Measurements from ENCODE around the gene STAG2. TPM values are rescaled to one million over a fixed set of nuclear protein-coding genes. Genes with fewer than 3 reads are reported as not detected.
"Not testable (repeated sequence)": the region's sequence is repeated elsewhere in the genome, so short reads cannot be mapped to it uniquely, and the experiment has no call there.

Gene STAG2
- total RNA-seq (2012; rRNA removed): 49.4 and 55.3 TPM in 2 replicates

- H3K4me3 ChIP-seq (ENCODE audit: low read length): peak within 1 kb of the TSS; percentile 93
- H3K9me3 ChIP-seq (replicated peaks; ENCODE audit: low read length): no peaks in the 10 kb centered on the region
- peak within 1 kb of the TSS; percentile 89 for H3K4me2 ChIP-seq (ENCODE audit: low read length)
- no peaks in the 10 kb centered on the region for H3K36me3 ChIP-seq (ENCODE audit: insufficient read depth, low read length)
- H3K27me3 ChIP-seq (ENCODE audit: control insufficient read depth, insufficient read depth, low read length): no peaks in the 10 kb centered on the region
- peak within 1 kb of the TSS; percentile 99 for H3K9ac ChIP-seq (ENCODE audit: low read depth, low read length)
- H3K4me1 ChIP-seq (ENCODE audit: control insufficient read depth, insufficient read depth, low read length): peaks cover 11% of the 10 kb centered on the region
These were observed at the start of gene STAG2 for GRCh38 chrX:123961268-123962005. Gene STAG2 (plus strand): TSS chrX:123961706. CDS start chrX:124022628, 60,922 bp downstream.

- H3K9me3 ChIP-seq (replicated peaks; ENCODE audit: low read length): no peaks in the 10 kb centered on the region
- no peak overlapping the region for H3K4me2 ChIP-seq (ENCODE audit: low read length)
- H3K4me3 ChIP-seq (ENCODE audit: low read length): no peak overlapping the region
- H3K36me3 ChIP-seq (ENCODE audit: insufficient read depth, low read length): no peaks in the 10 kb centered on the region
- H3K9ac ChIP-seq (ENCODE audit: low read depth, low read length): no peak overlapping the region
- H3K4me1 ChIP-seq (ENCODE audit: control insufficient read depth, insufficient read depth, low read length): peaks cover 5% of the 10 kb centered on the region
- no peaks in the 10 kb centered on the region for H3K27me3 ChIP-seq (ENCODE audit: control insufficient read depth, insufficient read depth, low read length)
These were observed 44.4 kb upstream of the STAG2 start for GRCh38 chrX:123917069-123917468.

- no peak overlapping the region for H3K4me3 ChIP-seq (ENCODE audit: low read length)
- H3K4me1 ChIP-seq (ENCODE audit: control insufficient read depth, insufficient read depth, low read length): peaks cover 5% of the 10 kb centered on the region
- H3K4me2 ChIP-seq (ENCODE audit: low read length): no peak overlapping the region
- H3K9ac ChIP-seq (ENCODE audit: low read depth, low read length): no peak overlapping the region
- no peaks in the 10 kb centered on the region for H3K36me3 ChIP-seq (ENCODE audit: insufficient read depth, low read length)
- H3K27me3 ChIP-seq (ENCODE audit: control insufficient read depth, insufficient read depth, low read length): no peaks in the 10 kb centered on the region
- H3K9me3 ChIP-seq (replicated peaks; ENCODE audit: low read length): no peaks in the 10 kb centered on the region
These were observed 43.3 kb upstream of the STAG2 start for GRCh38 chrX:123918106-123918721.

GRCh38 chrX:123920105-123920785, 41.3 kb upstream of the STAG2 start:
- no peak overlapping the region for H3K4me2 ChIP-seq (ENCODE audit: low read length)
- H3K27me3 ChIP-seq (ENCODE audit: control insufficient read depth, insufficient read depth, low read length): no peaks in the 10 kb centered on the region
- peaks cover 5% of the 10 kb centered on the region for H3K4me1 ChIP-seq (ENCODE audit: control insufficient read depth, insufficient read depth, low read length)
- H3K4me3 ChIP-seq (ENCODE audit: low read length): no peak overlapping the region
- H3K9me3 ChIP-seq (replicated peaks; ENCODE audit: low read length): no peaks in the 10 kb centered on the region
- no peaks in the 10 kb centered on the region for H3K36me3 ChIP-seq (ENCODE audit: insufficient read depth, low read length)
- H3K9ac ChIP-seq (ENCODE audit: low read depth, low read length): no peak overlapping the region

GRCh38 chrX:123923211-123923610, 38.3 kb upstream of the STAG2 start:
- no peak overlapping the region for H3K4me3 ChIP-seq (ENCODE audit: low read length)
- H3K9me3 ChIP-seq (replicated peaks; ENCODE audit: low read length): no peaks in the 10 kb centered on the region
- no peaks in the 10 kb centered on the region for H3K27me3 ChIP-seq (ENCODE audit: control insufficient read depth, insufficient read depth, low read length)
- no peak overlapping the region for H3K9ac ChIP-seq (ENCODE audit: low read depth, low read length)
- peaks cover 5% of the 10 kb centered on the region for H3K4me1 ChIP-seq (ENCODE audit: control insufficient read depth, insufficient read depth, low read length)
- H3K4me2 ChIP-seq (ENCODE audit: low read length): no peak overlapping the region
- H3K36me3 ChIP-seq (ENCODE audit: insufficient read depth, low read length): no peaks in the 10 kb centered on the region

GRCh38 chrX:123924186-123924585, 37.3 kb upstream of the STAG2 start:
- Histone ChIP-seq H3K27me3 (ENCODE audit: control insufficient read depth, insufficient read depth, low read length) (no peaks in the 10 kb centered on the region), H3K4me2 (ENCODE audit: low read length) (no peak overlapping the region), H3K4me1 (ENCODE audit: control insufficient read depth, insufficient read depth, low read length) (peaks cover 5% of the 10 kb centered on the region), H3K9me3 (replicated peaks; ENCODE audit: low read length) (no peaks in the 10 kb centered on the region), H3K36me3 (ENCODE audit: insufficient read depth, low read length) (no peaks in the 10 kb centered on the region), H3K4me3 (ENCODE audit: low read length) (no peak overlapping the region), H3K9ac (ENCODE audit: low read depth, low read length) (no peak overlapping the region)

DNA sequence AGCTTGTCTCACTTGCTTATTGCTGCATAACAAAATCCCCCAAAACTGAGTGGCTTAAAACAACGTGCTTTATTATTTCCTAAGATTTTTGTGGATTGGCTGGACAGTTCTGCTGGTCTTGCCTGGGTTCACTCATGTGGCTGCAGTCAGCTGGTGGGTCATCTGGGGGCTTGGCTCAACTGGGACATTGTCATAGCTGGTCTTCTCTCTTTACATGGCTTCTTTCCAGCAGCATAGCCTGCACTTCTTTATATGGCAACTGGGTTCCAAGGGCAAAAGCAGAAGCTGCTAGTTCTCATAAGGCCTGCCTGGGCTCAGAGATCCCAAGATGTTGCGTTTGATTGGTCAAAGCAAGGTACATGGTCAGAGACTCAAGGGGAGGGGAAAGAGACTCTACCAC, 33.7 kb upstream of the STAG2 start:
- Histone ChIP-seq H3K4me3 (ENCODE audit: low read length) (no peak overlapping the region), H3K9me3 (replicated peaks; ENCODE audit: low read length) (no peaks in the 10 kb centered on the region), H3K4me1 (ENCODE audit: control insufficient read depth, insufficient read depth, low read length) (no peaks in the 10 kb centered on the region), H3K4me2 (ENCODE audit: low read length) (no peak overlapping the region), H3K9ac (ENCODE audit: low read depth, low read length) (no peak overlapping the region), H3K36me3 (ENCODE audit: insufficient read depth, low read length) (no peaks in the 10 kb centered on the region), H3K27me3 (ENCODE audit: control insufficient read depth, insufficient read depth, low read length) (no peaks in the 10 kb centered on the region)

DNA sequence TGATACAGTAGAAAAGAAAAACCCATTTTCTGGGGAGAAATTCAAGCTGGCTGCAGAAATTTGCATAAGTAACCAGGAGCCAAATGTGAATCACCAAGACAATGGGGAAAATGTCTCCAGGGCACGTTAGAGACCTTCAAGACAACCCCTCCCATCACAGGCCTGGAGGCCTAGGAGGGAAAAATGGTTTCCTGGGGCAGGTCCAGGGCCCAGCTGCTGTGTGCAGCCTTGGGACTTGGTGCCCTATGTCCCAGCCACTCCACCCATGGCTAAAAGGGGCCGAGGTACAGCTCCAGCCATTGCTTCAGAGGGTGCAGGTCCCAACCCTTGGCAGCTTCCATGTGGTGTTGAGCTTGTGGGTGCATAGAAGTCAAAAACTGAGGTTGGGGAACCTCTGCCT, 29.5 kb upstream of the STAG2 start:
- H3K4me3 ChIP-seq (ENCODE audit: low read length); H3K4me1 ChIP-seq (ENCODE audit: control insufficient read depth, insufficient read depth, low read length); H3K9ac ChIP-seq (ENCODE audit: low read depth, low read length); H3K36me3 ChIP-seq (ENCODE audit: insufficient read depth, low read length); H3K4me2 ChIP-seq (ENCODE audit: low read length); H3K9me3 ChIP-seq (replicated peaks; ENCODE audit: low read length); H3K27me3 ChIP-seq (ENCODE audit: control insufficient read depth, insufficient read depth, low read length): not testable (repeated sequence)

DNA sequence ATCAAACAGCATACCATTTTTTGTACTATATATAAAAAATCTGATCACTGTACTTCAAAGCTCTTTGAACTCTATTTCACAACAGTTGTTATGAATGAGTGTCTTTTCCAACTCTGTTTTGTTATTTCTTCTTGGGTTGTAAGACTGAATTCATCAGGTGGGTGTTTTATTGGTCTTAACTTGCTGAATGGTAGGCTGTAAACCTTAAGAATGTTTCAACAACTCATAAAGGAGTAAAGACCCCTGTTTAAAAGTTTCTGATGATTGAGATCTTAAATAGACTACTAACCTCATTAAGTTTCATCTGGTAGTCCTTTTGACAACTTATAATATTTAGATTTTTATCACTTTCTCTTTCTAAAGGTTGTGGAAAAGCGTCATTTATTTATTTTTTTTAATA, 18.4 kb upstream of the STAG2 start:
- no peaks in the 10 kb centered on the region for H3K27me3 ChIP-seq (ENCODE audit: control insufficient read depth, insufficient read depth, low read length)
- H3K36me3 ChIP-seq (ENCODE audit: insufficient read depth, low read length): no peaks in the 10 kb centered on the region
- H3K4me3 ChIP-seq (ENCODE audit: low read length): no peak overlapping the region
- H3K9ac ChIP-seq (ENCODE audit: low read depth, low read length): no peak overlapping the region
- no peak overlapping the region for H3K4me2 ChIP-seq (ENCODE audit: low read length)
- no peaks in the 10 kb centered on the region for H3K9me3 ChIP-seq (replicated peaks; ENCODE audit: low read length)
- H3K4me1 ChIP-seq (ENCODE audit: control insufficient read depth, insufficient read depth, low read length): no peaks in the 10 kb centered on the region

- Histone ChIP-seq H3K4me3 (ENCODE audit: low read length) (no peak overlapping the region), H3K36me3 (ENCODE audit: insufficient read depth, low read length) (no peaks in the 10 kb centered on the region), H3K4me1 (ENCODE audit: control insufficient read depth, insufficient read depth, low read length) (no peaks in the 10 kb centered on the region), H3K4me2 (ENCODE audit: low read length) (no peak overlapping the region), H3K9me3 (replicated peaks; ENCODE audit: low read length) (no peaks in the 10 kb centered on the region), H3K27me3 (ENCODE audit: control insufficient read depth, insufficient read depth, low read length) (no peaks in the 10 kb centered on the region), H3K9ac (ENCODE audit: low read depth, low read length) (no peak overlapping the region)
These were observed 18.0 kb upstream of the STAG2 start for GRCh38 chrX:123943488-123943887.

DNA sequence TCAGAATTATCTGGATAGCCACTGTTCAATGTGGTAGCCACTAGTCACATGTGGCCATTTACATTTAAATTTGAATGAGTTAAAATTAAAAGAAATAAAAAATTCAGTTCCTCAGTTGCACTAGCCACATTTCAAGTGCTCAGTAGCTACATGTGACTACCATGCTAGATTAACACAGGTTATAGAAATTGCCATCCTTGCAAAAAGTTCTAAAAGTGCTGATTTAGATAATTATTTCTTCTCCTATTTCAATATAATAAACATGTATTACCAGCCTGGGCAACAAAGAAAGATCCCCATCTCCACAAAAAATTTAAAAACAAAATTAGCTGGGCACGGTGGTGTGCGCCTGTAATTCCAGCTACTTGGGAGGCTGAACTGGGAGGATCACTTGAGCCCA, 11.7 kb upstream of the STAG2 start:
- no peaks in the 10 kb centered on the region for H3K4me1 ChIP-seq (ENCODE audit: control insufficient read depth, insufficient read depth, low read length)
- no peak overlapping the region for H3K9ac ChIP-seq (ENCODE audit: low read depth, low read length)
- H3K9me3 ChIP-seq (replicated peaks; ENCODE audit: low read length): no peaks in the 10 kb centered on the region

More for the DNA sequence above, 11.7 kb upstream of the STAG2 start:
- no peaks in the 10 kb centered on the region for H3K27me3 ChIP-seq (ENCODE audit: control insufficient read depth, insufficient read depth, low read length)
- H3K4me3 ChIP-seq (ENCODE audit: low read length): no peak overlapping the region
- H3K36me3 ChIP-seq (ENCODE audit: insufficient read depth, low read length): no peaks in the 10 kb centered on the region
- no peak overlapping the region for H3K4me2 ChIP-seq (ENCODE audit: low read length)

Data from skeletal muscle satellite cell (primary cell).